ENCODE measurements around the gene ISCA2.
"Not testable (repeated sequence)": the region's sequence is repeated elsewhere in the genome, so short reads cannot be mapped to it uniquely, and the experiment has no call there.

ISCA2 gene

DNA sequence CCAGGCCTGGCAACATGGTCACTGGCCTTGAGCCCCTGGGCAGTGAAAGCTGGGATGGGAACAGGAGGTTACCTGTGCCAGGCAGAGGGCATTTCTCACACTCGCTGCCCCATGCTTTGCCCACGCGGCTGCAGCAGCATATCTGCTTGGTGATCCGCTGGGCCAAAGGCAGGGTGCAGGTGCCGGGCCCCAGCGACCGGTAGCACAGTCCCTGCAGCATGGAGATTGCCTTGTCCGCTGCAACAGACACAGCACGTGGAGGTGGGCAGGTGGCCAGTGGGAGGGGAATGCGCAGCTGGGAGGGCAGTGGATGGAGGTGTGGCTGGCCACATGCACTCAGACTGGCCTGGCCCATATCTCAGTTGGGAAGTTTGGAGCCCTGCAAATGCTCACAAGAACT, 35.3 kb downstream of the ISCA2 start:
- no peak for DNase-seq (ENCODE audit: low read depth)

DNA sequence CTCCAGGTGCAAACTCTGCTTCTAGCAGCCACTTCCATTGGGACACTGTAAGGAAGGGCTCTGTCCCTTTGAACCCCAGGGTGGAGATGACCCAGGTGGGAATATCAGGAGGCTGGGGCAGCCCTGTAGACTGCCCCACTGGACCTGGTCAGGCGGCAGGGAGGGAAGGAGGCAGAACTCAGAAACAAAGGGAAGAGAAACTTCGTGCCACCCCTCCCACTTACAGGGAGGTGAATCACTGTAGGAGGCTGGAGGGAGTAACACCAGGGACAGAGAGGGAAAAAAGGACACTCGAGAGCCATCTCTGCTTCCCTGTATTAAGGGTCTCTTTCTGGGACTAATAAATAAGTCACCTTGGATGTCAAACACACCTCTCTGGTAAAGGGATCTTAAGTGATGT, 37.4 kb downstream of the ISCA2 start:
- no peak for DNase-seq (ENCODE audit: low read depth)

GRCh38 chr14:74531467-74531866, 37.9 kb downstream of the ISCA2 start:
- peak; percentile 25 for DNase-seq (ENCODE audit: low read depth)

GRCh38 chr14:74532246-74532645, 38.7 kb downstream of the ISCA2 start:
- no peak for DNase-seq (ENCODE audit: low read depth)

- no peak for DNase-seq (ENCODE audit: low read depth)
Observed at GRCh38 chr14:74533576-74533975, 40.0 kb downstream of the ISCA2 start.

DNA sequence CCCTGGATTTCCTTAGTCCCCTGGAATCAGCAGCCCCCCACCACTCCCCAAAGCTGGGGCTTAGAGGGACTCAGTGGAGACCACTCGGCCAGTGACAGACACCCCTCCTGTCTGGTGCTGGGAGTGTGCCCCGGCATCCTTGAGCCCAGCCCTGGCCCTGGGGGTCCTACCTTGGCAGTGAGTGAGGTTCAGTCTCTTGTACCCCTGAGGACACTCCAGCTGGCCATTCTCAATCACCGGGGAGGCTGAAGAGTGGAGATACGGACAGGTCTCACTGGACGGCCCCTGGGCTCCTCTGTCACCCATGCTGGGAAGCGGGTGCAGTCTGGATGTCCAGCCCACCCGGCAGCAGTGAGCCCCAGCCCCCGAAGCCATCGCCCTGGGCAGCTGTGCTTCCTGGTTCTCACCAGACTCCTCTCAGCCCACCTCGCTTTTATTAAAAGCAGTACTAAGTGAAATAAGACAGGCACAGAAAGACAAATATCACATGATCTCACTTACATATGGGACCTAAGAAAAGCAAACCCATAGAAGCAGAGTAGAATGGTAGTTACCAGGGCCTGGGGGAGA, 42.3 kb downstream of the ISCA2 start:
- DNase-seq (ENCODE audit: low read depth): no peak

- DNase-seq (ENCODE audit: low read depth): not testable (repeated sequence)
Observed at GRCh38 chr14:74536336-74536735, 42.8 kb downstream of the ISCA2 start.

- DNase-seq (ENCODE audit: low read depth): no peak
Observed at GRCh38 chr14:74538411-74539391, 45.1 kb downstream of the ISCA2 start.

DNA sequence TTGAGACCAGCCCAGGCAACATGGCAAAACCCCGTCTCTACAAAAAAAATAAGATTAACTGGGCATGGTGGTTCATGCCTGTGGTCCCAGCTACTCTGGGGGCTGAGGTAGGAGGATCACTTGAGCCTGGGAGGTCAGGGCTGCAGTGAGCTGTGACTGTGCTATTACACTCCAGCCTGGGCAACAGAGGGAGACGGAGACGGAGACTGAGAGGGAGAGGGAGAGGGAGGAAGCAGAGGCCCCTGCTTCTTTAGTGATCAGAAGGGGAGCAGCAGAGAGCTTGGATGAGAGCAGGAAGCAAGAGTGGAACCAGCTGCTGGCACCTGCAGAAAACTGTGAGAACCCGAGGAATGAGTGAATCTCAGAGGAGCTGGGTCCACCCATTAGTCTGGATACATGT, 45.9 kb downstream of the ISCA2 start:
- DNase-seq (ENCODE audit: low read depth): no peak

DNA sequence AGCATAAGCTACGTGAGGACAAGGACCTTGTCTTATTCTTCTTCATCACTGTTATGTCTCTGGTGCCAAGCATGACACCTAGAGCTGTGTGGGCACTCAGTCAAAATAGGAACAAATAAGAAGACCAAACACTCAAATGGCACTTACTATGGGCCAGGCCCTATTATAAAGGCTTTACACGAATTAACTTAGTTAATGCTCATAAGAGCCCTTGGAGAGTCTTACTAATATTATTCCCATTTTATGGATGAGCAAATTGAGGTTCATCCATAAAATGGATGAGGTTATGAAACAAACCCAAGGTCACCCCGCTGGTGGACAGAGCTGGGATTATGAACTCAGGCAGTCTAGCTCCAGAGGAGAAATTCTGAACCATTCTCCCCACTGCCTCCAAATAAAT, 47.7 kb downstream of the ISCA2 start:
- DNase-seq (ENCODE audit: low read depth): no peak

DNA sequence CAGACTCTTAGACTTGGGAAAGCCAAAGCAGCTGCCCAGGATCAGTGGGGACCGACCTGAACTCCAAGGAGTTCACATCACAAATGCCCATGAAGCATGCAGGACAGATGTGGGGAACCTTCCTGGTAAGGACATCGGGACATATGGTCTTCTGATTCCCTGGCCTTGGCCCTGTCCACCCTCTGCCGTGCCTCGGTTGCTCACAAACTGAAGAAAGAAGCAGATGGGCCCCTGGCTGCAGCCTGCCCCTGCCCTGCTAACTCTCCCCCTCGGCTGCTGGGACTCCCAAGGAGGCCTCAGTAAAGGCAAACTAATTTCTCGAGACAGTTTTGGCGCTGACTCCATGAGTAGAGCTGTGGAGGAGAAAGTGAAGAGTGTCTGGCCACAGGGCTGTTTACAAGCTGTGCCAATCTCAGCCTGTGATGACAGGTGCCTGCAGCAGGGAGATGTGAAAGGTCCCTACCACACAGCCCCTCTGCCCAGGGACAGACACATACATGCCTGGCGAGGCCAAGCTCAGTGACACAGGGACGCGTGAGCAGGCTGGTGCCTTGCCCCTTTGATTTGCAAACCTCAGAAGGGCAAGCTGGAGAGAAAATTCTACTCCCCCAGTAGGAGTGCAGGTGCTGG, 48.6 kb downstream of the ISCA2 start:
- DNase-seq (ENCODE audit: low read depth): no peak

DNA sequence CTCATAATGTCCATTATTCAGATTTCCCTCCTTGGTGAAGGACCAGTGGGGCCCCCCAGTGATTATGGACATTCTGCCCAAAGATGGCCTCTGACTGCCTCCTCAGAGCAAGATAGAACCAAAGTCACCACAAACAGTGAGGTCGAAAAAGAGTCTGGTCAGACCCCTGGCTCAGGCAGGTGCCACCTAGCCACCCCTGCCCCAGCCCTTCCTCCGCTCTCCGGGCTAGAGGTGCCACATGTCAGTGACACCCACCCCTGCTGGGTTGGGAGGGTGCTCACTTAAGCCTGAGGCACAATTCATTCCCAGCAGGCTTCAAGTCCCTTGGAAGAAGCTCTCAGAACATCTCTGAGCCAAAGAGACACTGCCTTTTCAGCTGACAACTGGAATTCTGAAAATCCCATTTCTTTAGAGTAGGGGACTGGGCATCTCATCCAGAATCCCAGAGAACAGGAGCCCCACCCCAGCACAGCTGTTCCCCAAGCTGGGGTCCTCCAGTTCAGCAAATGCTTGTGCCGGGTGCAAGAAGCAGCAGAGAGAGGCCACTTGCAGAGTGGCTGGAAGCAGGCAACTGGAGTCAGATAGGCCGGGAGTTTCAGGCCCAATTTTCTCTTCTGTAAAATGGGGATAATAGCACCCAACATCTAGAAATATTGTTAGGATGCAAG, 50.3 kb downstream of the ISCA2 start:
- no peak for DNase-seq (ENCODE audit: low read depth)

GRCh38 chr14:74545386-74545785, 51.8 kb downstream of the ISCA2 start:
- DNase-seq (ENCODE audit: low read depth): no peak

DNA sequence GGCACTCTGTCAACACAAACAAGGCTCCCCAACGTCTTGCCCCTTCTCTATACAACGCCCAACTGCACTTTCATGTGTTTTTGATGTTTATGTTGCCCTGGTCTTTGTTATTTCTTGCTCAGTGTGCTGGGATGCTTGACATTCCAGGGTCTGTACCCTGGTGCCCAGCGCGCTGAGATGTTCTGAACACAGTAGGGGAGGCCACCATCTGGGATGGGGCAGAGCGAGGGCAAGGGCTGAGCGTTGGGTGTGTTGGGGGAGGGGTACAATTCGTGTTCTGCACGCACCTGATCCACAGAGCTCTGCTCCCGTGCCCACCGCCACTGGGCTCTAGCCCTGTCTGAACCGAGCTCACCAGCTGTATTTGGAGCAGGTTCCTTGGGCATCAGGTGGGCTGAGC, 52.9 kb downstream of the ISCA2 start:
- no peak for DNase-seq (ENCODE audit: low read depth)
